ENCODE results near the gene ARID4B.

ARID4B gene

DNA sequence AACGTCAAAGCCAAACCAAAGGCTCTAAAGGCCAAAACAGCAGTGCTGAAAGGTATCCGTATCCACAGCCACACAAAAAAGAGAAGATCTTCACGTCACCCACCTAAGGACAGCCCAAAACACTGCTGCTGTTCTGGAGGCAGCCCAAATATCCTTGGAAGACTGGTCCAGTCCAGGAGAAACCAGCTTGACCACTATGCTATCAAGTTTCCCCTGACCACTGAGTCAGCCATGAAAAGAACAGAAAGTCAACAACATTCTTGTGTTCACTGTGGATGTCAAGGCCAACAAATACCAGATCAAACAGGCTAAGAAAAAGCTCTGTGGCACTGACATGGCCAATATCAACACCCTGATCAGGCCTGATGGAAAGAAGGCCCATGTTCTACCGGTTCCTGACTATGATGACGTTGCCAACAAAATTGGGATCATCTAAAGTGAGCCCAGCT is 32.1 kb downstream of the ARID4B start:
- TF ChIP-seq ZBTB49 (tag by site-specific recombination; IDR thresholded peaks at IDR 0.05; ENCODE audit: low read depth) (no peak), ZNF585B (tag by site-specific recombination; IDR thresholded peaks at IDR 0.05) (no peak; the same call in 1 of the 2 replicates), ZNF391 (tag by site-specific recombination; IDR thresholded peaks at IDR 0.05; ENCODE audit: borderline replicate concordance, low read depth) (no peak), ZNF555 (tag by site-specific recombination; conservative IDR thresholded peaks at IDR 0.05) (no peak), ZNF600 (tag by site-specific recombination; IDR thresholded peaks at IDR 0.05) (peak; percentile 84)
- Histone ChIP-seq H3K36me3 (ENCODE audit: control insufficient read depth in 2 of 2, insufficient read depth in 1 of 2, low read length in 2 of 2) (no peaks in the 10 kb centered on the region; a peak in 1 of 3 replicates), H3K27ac (ENCODE audit: extremely low read depth, low read depth, low read length) (no peak overlapping the region), H3K4me1 (ENCODE audit: control insufficient read depth, insufficient read depth, low read length) (peaks cover 28% of the 10 kb centered on the region), H3K4me3 (ENCODE audit: low read depth, low read length) (no peak overlapping the region), H3K9me3 (ENCODE audit: control insufficient read depth, insufficient read depth, low read depth, low read length) (no peaks in the 10 kb centered on the region)
- ChIA-PET CTCF (no interaction called here), POLR2A (no interaction called here)

GRCh38 chr1:235293322-235293942 is 34.5 kb downstream of the ARID4B start:
- H3K4me1 ChIP-seq (ENCODE audit: control insufficient read depth, insufficient read depth, low read length), result peaks cover 24% of the 10 kb centered on the region
- POLR2A ChIA-PET, result interaction anchor here (1.3 kb wide), 1 partner anchor 35 kb away, joined by 4 read pairs; the partner anchor contains the start of genes ARID4B and GGPS1
- no peak overlapping the region for H3K4me3 ChIP-seq (ENCODE audit: low read depth, low read length)
- H3K9me3 ChIP-seq (ENCODE audit: control insufficient read depth, insufficient read depth, low read depth, low read length), result no peaks in the 10 kb centered on the region
- CTCF ChIA-PET, result interaction anchor here (0.5 to 0.9 kb wide), 3 partner anchors 58 to 125 kb away, joined by 3 read pairs; partner anchors contain the start of gene TBCE
- no peak overlapping the region for H3K27ac ChIP-seq (ENCODE audit: extremely low read depth, low read depth, low read length)
- H3K36me3 ChIP-seq (ENCODE audit: control insufficient read depth in 2 of 2, insufficient read depth in 1 of 2, low read length in 2 of 2), result no peaks in the 10 kb centered on the region; a peak in 1 of 3 replicates
- TF ChIP-seq, protein P1, sequence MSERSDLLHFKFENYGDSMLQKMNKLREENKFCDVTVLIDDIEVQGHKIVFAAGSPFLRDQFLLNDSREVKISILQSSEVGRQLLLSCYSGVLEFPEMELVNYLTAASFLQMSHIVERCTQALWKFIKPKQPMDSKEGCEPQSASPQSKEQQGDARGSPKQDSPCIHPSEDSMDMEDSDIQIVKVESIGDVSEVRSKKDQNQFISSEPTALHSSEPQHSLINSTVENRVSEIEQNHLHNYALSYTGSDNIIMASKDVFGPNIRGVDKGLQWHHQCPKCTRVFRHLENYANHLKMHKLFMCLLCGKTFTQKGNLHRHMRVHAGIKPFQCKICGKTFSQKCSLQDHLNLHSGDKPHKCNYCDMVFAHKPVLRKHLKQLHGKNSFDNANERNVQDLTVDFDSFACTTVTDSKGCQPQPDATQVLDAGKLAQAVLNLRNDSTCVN (tag by site-specific recombination; optimal IDR thresholded peaks at IDR 0.05), result no peak
- TF ChIP-seq PRDM1 (tag by site-specific recombination; IDR thresholded peaks at IDR 0.05) (peak; percentile 77), ZNF140 (tag by site-specific recombination; IDR thresholded peaks at IDR 0.05) (no peak), ZNF654 (tag by site-specific recombination; IDR thresholded peaks at IDR 0.05; ENCODE audit: low read depth) (no peak), ZNF664 (tag by site-specific recombination; IDR thresholded peaks at IDR 0.05) (peak; percentile 50), ZNF157 (tag by site-specific recombination; IDR thresholded peaks at IDR 0.05) (no peak), ZNF529 (tag by site-specific recombination; IDR thresholded peaks at IDR 0.05; ENCODE audit: insufficient replicate concordance) (no peak), ZNF501 (tag by site-specific recombination; IDR thresholded peaks at IDR 0.05) (no peak), ZNF561 (tag by site-specific recombination; IDR thresholded peaks at IDR 0.05; ENCODE audit: borderline replicate concordance) (no peak), ZNF785 (tag by site-specific recombination; IDR thresholded peaks at IDR 0.05) (no peak), ZNF777 (tag by site-specific recombination; IDR thresholded peaks at IDR 0.05; ENCODE audit: borderline replicate concordance) (no peak), KLF10 (tag by site-specific recombination; IDR thresholded peaks at IDR 0.05) (no peak), KLF7 (tag by site-specific recombination; IDR thresholded peaks at IDR 0.05; ENCODE audit: borderline replicate concordance) (no peak), ZNF837 (tag by site-specific recombination; IDR thresholded peaks at IDR 0.05) (no peak), ZNF221 (tag by site-specific recombination; IDR thresholded peaks at IDR 0.05; ENCODE audit: borderline replicate concordance) (no peak), ZNF600 (tag by site-specific recombination; IDR thresholded peaks at IDR 0.05) (no peak), ZNF280C (tag by site-specific recombination; IDR thresholded peaks at IDR 0.05) (no peak), ZNF391 (tag by site-specific recombination; IDR thresholded peaks at IDR 0.05; ENCODE audit: borderline replicate concordance, low read depth) (no peak), ZNF362 (tag by site-specific recombination; IDR thresholded peaks at IDR 0.05) (0 out of 2 replicates have a peak, but pooled peaks have one; percentile 19), ZNF155 (tag by site-specific recombination; IDR thresholded peaks at IDR 0.05) (no peak), ZNF174 (tag by site-specific recombination; IDR thresholded peaks at IDR 0.05) (no peak)
- TF ChIP-seq, protein P2, sequence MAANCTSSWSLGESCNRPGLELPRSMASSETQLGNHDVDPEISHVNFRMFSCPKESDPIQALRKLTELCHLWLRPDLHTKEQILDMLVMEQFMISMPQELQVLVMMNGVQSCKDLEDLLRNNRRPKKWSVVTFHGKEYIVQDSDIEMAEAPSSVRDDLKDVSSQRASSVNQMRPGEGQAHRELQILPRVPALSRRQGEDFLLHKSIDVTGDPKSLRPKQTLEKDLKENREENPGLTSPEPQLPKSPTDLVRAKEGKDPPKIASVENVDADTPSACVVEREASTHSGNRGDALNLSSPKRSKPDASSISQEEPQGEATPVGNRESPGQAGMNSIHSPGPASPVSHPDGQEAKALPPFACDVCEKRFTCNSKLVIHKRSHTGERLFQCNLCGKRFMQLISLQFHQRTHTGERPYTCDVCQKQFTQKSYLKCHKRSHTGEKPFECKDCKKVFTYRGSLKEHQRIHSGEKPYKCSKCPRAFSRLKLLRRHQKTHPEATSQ (tag by site-specific recombination; IDR thresholded peaks at IDR 0.05), result no peak
